ENCODE measurements around the gene ZNF518A.
"Not testable (repeated sequence)": the region's sequence is repeated elsewhere in the genome, so short reads cannot be mapped to it uniquely, and the experiment has no call there.

ZNF518A gene

DNA sequence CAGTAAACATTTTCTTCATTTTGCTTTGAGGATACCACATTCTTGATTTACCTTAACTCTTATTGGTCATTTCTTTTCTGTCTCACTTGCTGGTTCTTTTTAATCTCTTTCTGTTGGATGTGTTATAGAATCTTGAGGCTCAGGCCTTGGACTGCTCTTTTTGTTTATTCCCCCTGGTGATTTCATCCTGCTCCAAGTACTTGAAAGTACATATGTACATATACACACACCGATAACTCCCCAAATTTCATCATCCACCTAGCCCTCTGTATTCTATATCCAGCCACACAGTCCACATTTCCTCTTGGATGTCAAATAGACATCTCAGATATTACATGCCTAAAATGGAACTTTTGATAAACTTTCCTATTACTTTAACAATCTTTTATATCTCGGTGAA, 7.5 kb downstream of the ZNF518A start:
- DNase-seq (no peak), ATAC-seq (no peak)

DNA sequence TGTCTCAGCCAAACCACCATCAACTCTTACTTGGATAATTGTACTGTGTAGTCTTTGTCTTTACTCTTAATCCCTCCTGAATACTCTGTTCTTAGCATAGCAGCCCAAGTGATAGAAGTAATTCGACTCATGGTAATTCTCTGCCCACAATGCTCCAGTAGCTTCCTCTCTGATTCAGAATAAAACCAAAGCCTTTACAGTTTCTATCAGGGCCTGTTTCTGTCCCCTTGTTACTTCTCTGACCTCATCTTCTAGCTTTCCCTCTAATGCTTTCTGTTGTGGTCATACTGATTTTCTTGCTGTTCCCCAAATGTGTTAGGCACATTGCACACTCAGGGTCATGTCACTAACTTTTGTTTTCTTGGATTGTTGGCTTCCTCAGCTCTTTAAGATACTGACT, 8.0 kb downstream of the ZNF518A start:
- peak; percentile 91 for ATAC-seq
- DNase-seq: no peak

DNA sequence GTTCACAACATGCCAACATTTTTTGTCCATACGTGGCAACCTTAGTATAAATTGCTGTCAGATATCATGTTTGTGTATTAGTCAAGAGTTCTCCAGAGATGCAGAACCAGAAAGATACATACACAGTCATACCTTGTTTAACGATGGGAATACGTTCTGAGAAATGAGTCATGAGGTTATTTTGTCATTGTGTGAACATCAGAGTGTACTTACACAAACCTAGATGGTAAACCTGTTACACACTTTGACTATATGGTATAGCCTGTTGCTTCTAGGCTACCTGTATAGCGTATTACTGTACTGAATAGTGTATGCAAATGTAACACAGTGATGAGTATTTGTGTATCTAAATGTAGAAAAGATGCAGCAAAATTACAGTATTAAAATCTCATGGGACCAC, 22.3 kb downstream of the ZNF518A start:
- no peak for DNase-seq
- ATAC-seq: no peak

DNA sequence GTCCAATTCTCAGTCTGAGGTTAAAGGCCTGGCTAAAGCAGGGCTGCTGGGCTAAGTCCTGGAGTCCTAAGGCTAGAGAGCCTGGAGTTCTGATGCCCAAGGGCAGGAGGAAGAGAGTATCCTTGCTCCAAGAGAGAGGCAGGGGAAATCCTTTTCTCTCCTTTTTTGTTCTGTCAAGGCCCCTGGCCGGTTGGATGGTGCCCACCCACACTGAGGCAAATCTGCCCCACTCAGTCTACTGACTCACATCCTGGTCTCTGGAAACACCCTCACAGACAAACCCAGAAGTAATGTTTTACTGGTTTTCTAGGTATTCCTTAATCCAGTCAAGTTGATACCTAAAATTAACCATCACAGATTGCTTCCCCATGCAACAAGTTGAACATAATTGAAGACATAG, 23.0 kb downstream of the ZNF518A start:
- ATAC-seq: peak; percentile 59
- DNase-seq: no peak

DNA sequence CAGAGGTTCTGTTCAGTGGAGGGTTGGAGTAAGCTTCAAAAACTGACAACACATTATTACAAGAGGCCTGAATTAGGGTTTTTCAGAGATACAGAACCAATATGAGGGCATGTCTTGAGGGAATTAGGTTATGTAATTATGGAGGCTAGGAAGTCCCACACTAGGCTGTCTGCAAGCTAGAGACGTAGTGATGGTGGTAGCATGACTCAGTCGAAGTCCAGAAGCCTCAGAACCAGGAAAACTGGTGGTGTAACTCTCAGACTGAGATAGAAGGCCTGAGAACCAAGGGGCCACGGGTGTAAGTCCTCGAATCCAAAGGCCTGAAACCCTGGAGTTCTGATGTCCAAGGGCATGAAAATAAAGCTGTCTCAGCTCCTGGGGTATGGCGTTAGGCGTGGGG, 35.6 kb downstream of the ZNF518A start:
- DNase-seq (no peak), ATAC-seq (no peak)

DNA sequence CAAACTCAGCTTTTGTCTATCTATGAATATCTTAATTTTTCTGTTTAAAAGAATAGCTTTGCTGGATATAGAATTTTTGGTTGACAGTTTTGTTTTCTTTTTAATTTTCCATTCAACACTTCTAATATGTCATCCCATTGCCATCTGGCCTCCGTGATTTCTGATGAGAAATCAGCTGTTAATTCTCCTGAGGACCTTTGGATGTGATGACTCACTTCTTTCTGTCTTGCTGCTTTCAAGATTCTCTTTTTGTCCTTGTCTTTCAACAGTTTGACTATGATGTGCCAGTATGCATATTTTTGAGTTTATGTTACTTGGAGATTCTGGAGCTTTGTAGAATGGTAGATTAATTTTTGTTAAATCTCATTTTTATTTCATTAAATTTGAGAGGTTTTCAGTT, 38.4 kb downstream of the ZNF518A start:
- DNase-seq: no peak
- no peak for ATAC-seq

DNA sequence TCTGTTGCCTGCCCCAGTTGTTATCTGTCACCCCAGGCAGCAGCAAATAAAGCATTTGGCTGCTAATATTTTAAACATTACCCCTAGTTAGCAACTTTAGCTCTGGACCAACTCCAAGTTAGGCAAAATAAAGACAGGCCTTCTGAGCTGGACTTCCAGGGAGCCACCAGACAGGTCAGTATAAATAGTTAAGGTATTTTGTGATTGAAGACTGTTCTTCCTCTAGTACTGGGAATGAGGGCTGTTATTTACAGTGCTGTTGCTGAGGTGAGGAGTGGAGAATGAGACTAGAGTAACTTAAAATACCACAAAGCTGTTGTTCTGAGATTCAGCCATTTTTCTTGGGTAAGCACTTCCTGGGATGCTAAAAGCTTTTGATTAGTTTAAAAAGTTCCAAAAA, 40.1 kb downstream of the ZNF518A start:
- ATAC-seq: no peak

DNA sequence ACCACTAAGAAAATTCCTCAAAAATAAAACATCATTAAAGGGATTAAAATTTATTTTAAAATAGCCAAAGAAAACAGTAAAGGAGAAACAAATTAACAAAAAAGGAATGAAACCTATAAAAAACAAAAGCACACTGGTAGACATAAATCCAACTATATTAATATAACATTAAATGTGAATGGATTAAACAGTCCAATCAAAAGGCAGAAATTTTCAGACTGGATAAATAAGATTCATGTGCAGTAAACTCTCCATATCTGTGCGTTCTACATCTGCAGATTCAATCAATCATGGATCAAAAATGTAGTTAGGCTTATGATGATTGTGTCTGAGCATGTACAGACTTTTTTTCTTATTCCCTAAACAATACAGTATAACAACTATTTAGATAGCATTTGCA, 42.6 kb downstream of the ZNF518A start:
- DNase-seq: no peak
- ATAC-seq: no peak

More for the DNA sequence above, 40.1 kb downstream of the ZNF518A start:
- DNase-seq: no peak

DNA sequence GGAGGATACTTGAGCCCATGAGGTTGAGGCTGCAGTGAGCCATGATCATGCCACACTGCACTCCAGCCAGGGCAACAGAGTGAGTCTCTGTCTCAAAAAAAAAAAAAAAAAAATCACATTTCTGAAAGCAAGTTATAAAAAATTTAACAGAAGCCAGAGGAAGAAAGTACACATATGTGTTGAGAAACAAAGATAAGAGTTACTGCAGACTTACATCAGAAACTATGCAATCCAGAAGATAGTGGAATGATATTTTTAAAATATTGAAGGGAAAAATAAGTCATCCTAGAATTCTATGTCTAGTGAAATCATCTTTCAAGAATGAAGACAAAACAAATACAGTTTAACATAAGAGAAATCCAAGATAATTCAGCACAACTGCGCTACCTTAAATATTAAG, 46.9 kb downstream of the ZNF518A start:
- ATAC-seq: no peak

DNA sequence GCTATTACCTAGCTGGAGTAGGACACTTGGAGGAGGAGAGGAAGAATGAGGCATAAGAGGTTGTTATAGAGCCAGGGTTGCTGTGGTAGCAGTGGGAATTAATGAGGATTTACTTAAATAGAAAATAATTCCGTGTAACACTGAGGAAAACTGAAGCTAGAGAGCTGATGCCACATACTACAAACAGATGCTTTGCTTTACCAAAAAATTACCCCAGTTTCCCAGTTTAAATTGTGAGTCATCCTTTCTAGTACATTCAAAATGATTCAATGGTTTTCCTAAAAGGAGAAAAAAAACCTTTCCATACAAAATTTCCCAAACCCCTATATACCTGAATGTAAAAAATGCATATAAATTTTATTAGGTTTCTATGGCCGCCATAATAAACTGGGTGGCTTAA, 58.3 kb downstream of the ZNF518A start:
- no peak for ATAC-seq
- no peak for DNase-seq

More for the DNA sequence above, 46.9 kb downstream of the ZNF518A start:
- no peak for DNase-seq

DNA sequence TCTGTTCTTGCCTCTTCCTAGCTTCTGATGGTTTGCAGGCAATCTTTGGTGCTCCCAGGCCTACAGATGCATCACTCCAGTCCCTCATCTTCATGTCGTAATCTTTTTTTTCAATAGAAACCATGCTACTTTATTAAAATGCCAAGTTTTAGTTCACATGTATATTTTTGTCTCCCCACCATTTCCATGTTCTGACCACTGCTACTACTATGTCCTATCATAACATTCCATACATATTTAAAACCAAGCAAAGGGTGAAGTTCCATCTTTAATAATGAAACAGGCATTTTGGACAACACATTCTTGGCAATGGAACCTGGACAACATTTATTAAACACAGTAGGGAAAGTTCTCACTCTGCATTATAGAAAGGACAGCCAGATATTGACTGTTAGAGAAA, 58.8 kb downstream of the ZNF518A start:
- ATAC-seq (no peak), DNase-seq (no peak)

DNA sequence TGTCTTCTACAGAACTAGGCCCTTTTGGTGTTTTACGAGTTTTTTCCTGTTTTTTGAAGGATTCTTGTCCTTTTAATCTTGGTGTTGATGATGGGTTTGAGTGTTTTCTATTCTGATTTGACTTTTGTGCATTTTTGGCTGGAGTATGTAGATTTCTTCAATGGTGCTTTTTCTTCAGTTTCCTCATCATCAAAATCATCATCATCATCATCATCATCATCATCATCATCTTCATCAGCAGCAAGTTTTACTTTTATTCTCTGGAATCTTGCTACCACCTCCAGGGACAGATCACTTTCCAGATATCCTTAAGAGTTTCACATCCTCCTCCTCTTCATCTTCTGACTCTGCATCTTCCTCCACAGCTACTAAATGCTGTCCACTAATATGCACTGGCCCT, 59.4 kb downstream of the ZNF518A start:
- DNase-seq, ATAC-seq: not testable (repeated sequence)

DNA sequence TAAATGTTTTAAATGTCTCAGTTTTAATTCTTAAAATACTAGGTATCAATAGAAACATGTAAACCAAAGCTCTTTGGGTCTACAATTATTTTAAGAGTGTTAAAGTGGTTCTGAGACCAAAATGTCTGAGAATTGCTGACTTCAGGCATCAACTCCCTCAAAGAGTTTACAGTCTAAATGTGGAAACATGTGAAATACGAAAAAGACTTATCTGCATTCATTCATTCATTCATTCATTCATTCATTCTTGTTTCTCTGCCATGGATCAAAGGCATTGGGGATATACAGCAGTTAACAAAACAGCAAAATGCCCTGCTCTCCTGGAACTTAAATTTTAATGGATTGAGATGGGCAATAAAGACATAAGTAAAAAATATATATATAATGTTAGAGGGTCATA, 71.4 kb downstream of the ZNF518A start:
- ATAC-seq: no peak
- no peak for DNase-seq

DNA sequence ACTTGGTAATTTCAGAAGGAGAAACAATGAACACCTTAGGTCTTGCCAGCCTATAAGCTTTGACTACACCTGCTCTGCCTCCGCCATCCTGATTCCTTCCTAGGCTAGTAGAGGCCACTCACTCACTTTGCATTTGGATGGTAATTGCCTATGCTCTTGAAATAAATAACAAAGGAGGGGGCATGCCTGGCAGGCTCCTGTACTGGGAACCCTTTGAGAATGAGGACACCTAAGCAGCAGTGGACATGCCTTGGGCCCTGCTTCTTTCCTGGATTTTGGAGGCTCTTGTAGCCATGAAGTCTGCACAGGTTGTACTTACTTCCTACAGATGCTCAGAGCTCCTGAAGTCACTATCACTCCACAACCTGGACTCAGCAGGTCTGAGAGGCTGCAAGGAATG, 75.5 kb downstream of the ZNF518A start:
- DNase-seq: no peak
- ATAC-seq: no peak

DNA sequence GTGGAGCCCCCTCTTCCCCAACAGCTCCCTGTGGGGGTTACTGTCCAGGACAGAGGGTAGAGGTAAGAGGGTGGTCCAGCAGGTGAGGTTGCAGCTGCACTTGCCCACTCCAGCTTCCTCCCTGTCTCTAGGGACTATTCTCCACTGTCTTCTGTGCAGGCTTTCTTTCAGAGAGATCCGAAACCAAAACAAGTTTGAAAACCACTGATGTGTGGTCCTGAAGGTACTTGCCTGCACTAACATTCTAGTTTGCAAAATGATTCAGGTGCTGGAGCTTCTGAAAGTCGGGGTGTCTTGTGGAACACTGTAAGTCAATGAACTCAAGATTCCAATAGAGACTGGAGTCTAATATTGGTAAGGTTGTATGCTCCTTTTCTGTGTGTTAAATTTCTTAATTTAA, 78.2 kb downstream of the ZNF518A start:
- DNase-seq (no peak), ATAC-seq (no peak)

DNA sequence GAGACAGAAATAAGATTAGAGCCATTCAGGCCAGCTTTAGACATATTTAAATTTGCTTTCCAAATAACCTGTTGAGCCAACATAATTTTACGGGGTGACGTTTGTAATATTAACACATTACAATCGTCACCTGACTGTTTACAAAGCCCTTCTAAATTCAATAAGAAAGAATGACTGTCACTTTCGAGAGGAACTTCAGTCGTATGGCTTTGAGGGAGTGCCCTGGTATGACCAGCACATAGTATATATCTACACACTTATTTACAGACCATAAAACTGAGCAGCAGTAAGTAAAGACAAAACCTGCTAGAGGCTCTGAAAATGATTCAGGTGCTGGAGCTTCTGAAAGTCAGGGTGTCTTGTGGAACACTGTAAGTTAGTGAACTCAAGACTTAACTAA, 78.8 kb downstream of the ZNF518A start:
- DNase-seq: no peak
- ATAC-seq: no peak

DNA sequence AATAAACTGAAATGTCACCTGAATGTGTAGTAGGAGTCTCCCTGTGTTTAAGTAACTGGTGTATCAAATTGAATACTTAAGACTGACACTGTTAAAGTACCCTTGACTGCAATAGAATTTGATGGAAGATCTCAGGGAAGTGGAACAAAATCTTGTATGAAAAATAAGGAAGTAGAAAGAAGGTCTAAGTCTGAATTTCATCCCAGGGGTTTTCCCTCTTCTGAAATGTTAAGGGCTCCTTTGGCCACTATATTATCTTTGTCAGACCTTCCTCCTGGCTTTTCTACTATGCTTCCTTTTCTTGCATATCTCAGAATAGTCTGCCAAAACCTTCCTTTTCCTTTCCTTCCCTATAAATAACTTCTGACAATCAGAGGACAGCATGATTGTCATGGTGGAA, 81.7 kb downstream of the ZNF518A start:
- DNase-seq (no peak), ATAC-seq (no peak)

DNA sequence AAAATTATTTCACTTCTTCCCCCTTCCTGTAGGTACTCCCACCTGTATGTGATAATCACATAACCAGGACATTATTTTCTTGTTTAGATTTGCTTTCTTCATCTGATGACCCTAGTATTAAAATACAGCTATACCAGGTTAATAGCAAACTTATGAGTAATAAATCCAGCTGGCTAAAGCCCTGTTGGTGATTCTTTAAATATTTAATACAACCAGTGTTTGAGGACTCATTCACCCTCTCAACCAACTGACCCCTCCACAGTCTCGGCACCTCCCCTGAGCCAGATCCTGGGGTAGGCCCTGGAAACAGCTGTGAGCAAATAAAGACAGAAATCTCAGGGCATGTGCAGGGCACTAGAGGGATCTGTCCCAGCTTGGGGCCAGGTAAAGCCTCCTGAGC, 82.8 kb downstream of the ZNF518A start:
- ATAC-seq: no peak
- DNase-seq: no peak

Measured in stimulated activated naive CD8-positive, alpha-beta T cell treated with anti-CD3 and anti-CD28 coated beads, Interleukin-15, Interleukin-2, amounts not matched to agents 100 U/mL and 50 U/mL, for 24 hours (primary cell).